ENCODE results near the gene MAP2K1. TPM values are rescaled to one million over a fixed set of nuclear protein-coding genes. Genes with fewer than 3 reads are reported as not detected.

Gene MAP2K1
- polyA plus RNA-seq, 4 donors, result 18.6 to 29.8 (median 21.2) TPM

DNA sequence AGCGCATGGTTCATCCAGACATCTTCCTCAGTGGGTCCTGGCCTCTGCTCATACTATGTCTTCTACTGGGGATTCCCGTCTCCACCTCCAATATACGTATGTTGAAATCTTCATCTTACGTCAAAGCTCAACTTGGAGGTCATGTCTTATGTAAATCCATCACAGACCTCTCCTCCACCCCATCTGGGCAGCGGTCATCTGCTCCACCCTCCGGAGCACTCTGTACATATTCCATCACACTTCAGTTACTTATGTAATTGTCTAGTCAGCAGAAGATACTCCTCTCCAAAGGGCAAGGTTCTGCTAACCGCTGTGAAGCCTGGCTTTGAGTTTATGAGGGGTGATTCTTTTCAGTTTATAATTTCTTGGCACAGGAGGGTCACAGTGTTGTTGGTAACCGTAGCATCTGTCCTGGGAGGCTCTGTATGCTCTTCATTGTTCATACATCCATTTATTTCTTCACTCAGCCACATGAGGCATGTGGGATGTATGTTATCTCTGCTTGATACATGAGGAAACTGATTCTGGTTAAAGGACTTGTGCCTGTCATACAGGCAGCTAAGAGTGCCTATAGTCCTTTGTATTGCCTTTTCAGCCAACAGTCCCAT is 22.1 kb downstream of the MAP2K1 start:
- no peak overlapping the region for H3K27ac ChIP-seq (ENCODE audit: low read depth in 1 of 3, low read length in 2 of 3)
- no peaks in the 10 kb centered on the region for H3K36me3 ChIP-seq (ENCODE audit: control insufficient read depth in 3 of 3, insufficient read depth in 2 of 3, low read depth in 1 of 3, low read length in 3 of 3)
- H3K4me3 ChIP-seq (ENCODE audit: low read depth in 1 of 3, low read length in 3 of 3), result no peak overlapping the region
- peaks cover 0 to under 1% of the 10 kb centered on the region in 2 donors for H3K9me3 ChIP-seq (ENCODE audit: control insufficient read depth in 2 of 2, insufficient read depth in 1 of 2, low read depth in 1 of 2, low read length in 1 of 2)
- FAIRE-seq, result no peak
- no peak for DNase-seq
- H3K27me3 ChIP-seq (ENCODE audit: control insufficient read depth in 3 of 3, insufficient read depth in 3 of 3, low read length in 3 of 3), result no peaks in the 10 kb centered on the region
- WGBS, 3 donors, result 86 to 96% (median 94%) methylated on average over 8 of the region's 8 CpGs
- peaks cover 0 to 9% (median 0%) of the 10 kb centered on the region in 3 donors for H3K4me1 ChIP-seq (ENCODE audit: control insufficient read depth in 3 of 3, insufficient read depth in 2 of 3, low read depth in 1 of 3, low read length in 2 of 3)

DNA sequence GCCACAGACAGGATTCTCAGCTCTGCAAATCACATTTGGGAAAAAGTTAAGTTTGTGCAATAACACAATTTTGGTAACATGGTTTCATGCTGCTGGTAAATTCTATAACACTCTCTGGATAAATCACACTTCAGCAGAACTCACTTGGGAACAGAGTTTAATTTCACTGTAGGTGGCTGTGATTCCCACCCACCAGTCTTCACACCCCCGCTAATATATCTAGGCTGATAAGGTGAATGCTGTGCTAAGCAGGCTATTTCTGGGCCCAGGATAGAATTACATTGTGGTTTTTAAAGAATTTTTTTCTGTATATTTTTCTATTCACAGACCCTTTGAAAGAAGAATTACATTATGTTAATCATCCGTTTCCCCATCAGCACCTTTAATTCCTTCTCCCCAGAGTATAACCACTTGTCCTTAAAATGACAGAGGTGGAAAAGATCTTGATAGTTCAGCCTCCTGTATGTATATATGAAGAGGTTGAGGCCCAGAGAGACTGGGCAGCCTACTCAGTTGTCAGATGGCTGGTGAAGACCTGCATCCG is 22.9 kb downstream of the MAP2K1 start:
- Histone ChIP-seq H3K4me3 (ENCODE audit: low read depth in 1 of 3, low read length in 3 of 3) (no peak overlapping the region), H3K36me3 (ENCODE audit: control insufficient read depth in 3 of 3, insufficient read depth in 2 of 3, low read depth in 1 of 3, low read length in 3 of 3) (no peaks in the 10 kb centered on the region), H3K4me1 (ENCODE audit: control insufficient read depth in 3 of 3, insufficient read depth in 2 of 3, low read depth in 1 of 3, low read length in 2 of 3) (peaks cover 0 to 9% (median 0%) of the 10 kb centered on the region in 3 donors), H3K27me3 (ENCODE audit: control insufficient read depth in 3 of 3, insufficient read depth in 3 of 3, low read length in 3 of 3) (no peaks in the 10 kb centered on the region), H3K27ac (ENCODE audit: low read depth in 1 of 3, low read length in 2 of 3) (no peak overlapping the region), H3K9me3 (ENCODE audit: control insufficient read depth in 2 of 2, insufficient read depth in 1 of 2, low read depth in 1 of 2, low read length in 1 of 2) (peaks cover 0 to 7% of the 10 kb centered on the region in 2 donors)
- no peak for FAIRE-seq
- no peak for DNase-seq
- WGBS, 3 donors, result 94 to 98% (median 94%) methylated on average over 3 of the region's 3 CpGs

DNA sequence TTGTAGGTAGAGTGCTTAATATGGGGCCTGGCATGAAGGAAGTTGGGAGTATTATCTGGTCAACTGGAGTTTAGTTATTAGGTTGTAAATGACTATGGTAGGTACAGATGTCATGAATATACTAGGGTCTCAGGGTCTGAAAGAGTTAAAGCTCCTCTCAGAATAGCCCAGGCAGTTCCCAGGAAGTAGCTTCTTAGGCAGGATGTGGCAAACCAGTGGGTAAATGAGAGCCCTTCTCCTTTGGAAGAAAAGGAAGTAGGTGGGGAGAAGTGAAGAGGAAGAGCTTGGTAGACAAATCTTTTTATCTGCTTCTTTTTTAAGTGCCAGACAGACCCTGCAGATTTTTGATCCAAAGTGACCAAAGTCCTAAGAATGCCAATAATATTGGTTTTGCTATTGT is 24.5 kb downstream of the MAP2K1 start:
- no peak for FAIRE-seq
- H3K4me1 ChIP-seq (ENCODE audit: control insufficient read depth in 3 of 3, insufficient read depth in 2 of 3, low read depth in 1 of 3, low read length in 2 of 3), result peaks cover 0 to 6% (median 0%) of the 10 kb centered on the region in 3 donors

DNA sequence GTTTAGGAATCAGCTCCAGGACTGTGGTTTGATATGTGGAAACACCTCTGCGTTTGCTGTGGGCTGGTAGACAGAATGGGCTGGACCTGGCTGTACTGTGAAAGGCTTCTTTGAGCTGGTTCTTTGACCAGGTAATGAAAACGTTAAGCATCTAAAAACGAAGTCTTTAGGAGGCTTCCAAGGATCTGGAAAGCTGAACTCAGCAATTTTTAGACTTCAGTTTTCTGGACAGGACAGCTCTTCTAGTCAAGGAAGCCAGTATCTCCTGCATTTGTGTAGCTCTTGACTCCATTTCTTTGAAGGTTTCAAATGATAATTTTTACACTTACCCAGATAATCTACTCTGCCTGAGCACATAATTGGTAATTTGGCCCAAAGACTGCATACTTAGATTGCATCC is 25.5 kb downstream of the MAP2K1 start:
- WGBS, 3 donors, result 77 to 88% (median 85%) methylated on average over 3 of the region's 3 CpGs
- no peak overlapping the region for H3K4me3 ChIP-seq (ENCODE audit: low read depth in 1 of 3, low read length in 3 of 3)
- H3K36me3 ChIP-seq (ENCODE audit: control insufficient read depth in 3 of 3, insufficient read depth in 2 of 3, low read depth in 1 of 3, low read length in 3 of 3), result peaks cover 0 to 2% (median 0%) of the 10 kb centered on the region in 3 donors
- H3K9me3 ChIP-seq (ENCODE audit: control insufficient read depth in 2 of 2, insufficient read depth in 1 of 2, low read depth in 1 of 2, low read length in 1 of 2), result peaks cover 0 to 12% of the 10 kb centered on the region in 2 donors
- no peak overlapping the region for H3K27ac ChIP-seq (ENCODE audit: low read depth in 1 of 3, low read length in 2 of 3)
- no peaks in the 10 kb centered on the region for H3K27me3 ChIP-seq (ENCODE audit: control insufficient read depth in 3 of 3, insufficient read depth in 3 of 3, low read length in 3 of 3)
- DNase-seq (no peak), FAIRE-seq (no peak)
- H3K4me1 ChIP-seq (ENCODE audit: control insufficient read depth in 3 of 3, insufficient read depth in 2 of 3, low read depth in 1 of 3, low read length in 2 of 3), result peaks cover 0 to 6% (median 0%) of the 10 kb centered on the region in 3 donors

More for the DNA sequence above, 24.5 kb downstream of the MAP2K1 start:
- peaks cover 0 to 12% of the 10 kb centered on the region in 2 donors for H3K9me3 ChIP-seq (ENCODE audit: control insufficient read depth in 2 of 2, insufficient read depth in 1 of 2, low read depth in 1 of 2, low read length in 1 of 2)
- no peak for DNase-seq
- H3K27ac ChIP-seq (ENCODE audit: low read depth in 1 of 3, low read length in 2 of 3), result peak overlapping the region in 1 of 3 donors; percentile 18
- no peaks in the 10 kb centered on the region for H3K27me3 ChIP-seq (ENCODE audit: control insufficient read depth in 3 of 3, insufficient read depth in 3 of 3, low read length in 3 of 3)
- peaks cover 0 to 2% (median 0%) of the 10 kb centered on the region in 3 donors for H3K36me3 ChIP-seq (ENCODE audit: control insufficient read depth in 3 of 3, insufficient read depth in 2 of 3, low read depth in 1 of 3, low read length in 3 of 3)
- no peak overlapping the region for H3K4me3 ChIP-seq (ENCODE audit: low read depth in 1 of 3, low read length in 3 of 3)

DNA sequence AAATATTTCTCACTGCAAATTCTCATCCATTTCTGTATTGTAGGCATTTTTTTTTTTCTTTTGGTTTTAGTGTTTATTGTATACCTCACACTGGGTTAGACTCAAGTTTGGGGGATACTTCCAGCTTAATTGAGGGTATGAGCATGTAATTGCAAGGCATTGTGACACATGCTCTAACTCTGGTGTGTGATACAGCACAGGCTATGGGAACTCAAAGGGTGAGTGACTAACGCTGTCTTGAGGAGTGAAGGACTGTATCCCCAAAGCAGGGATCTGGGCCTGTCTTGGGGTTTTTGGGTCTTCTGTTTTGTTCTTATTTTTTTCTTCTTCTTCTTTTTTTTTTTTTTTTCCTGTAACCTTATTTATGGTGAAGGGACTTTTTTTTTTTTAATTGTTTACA is 26.9 kb downstream of the MAP2K1 start:
- Histone ChIP-seq H3K4me1 (ENCODE audit: control insufficient read depth in 3 of 3, insufficient read depth in 2 of 3, low read depth in 1 of 3, low read length in 2 of 3) (peaks cover 0 to 6% (median 0%) of the 10 kb centered on the region in 3 donors), H3K4me3 (ENCODE audit: low read depth in 1 of 3, low read length in 3 of 3) (no peak overlapping the region), H3K36me3 (ENCODE audit: control insufficient read depth in 3 of 3, insufficient read depth in 2 of 3, low read depth in 1 of 3, low read length in 3 of 3) (peaks cover 0 to 2% (median 0%) of the 10 kb centered on the region in 3 donors), H3K27me3 (ENCODE audit: control insufficient read depth in 3 of 3, insufficient read depth in 3 of 3, low read length in 3 of 3) (no peaks in the 10 kb centered on the region), H3K9me3 (ENCODE audit: control insufficient read depth in 2 of 2, insufficient read depth in 1 of 2, low read depth in 1 of 2, low read length in 1 of 2) (peaks cover 0 to 12% of the 10 kb centered on the region in 2 donors), H3K27ac (ENCODE audit: low read depth in 1 of 3, low read length in 2 of 3) (no peak overlapping the region)
- FAIRE-seq (no peak), DNase-seq (no peak)
- 95 to 100% (median 96%) methylated on average over 1 of the region's 1 CpG for WGBS, 3 donors

DNA sequence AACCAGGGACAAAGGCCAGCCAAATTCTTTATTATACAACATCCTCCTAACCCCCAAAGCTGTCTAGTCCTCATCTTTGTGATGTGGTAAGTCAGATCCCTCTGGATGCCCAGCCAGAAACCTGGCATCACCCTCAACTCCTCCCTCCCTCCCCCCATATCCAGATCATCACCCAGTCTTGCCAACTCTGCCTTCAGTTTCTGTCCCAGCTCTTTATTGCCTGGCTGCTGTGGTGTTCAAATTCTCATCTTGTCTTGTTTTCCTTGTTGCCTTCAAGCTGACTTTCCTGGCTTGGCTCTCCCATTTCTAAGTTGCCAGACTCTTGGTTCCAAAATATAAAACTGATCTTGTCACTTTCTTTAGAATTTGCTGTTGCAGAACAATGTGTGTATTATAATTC is 28.6 kb downstream of the MAP2K1 start:
- Histone ChIP-seq H3K9me3 (ENCODE audit: control insufficient read depth in 2 of 2, insufficient read depth in 1 of 2, low read depth in 1 of 2, low read length in 1 of 2) (peaks cover 0 to 12% of the 10 kb centered on the region in 2 donors), H3K36me3 (ENCODE audit: control insufficient read depth in 3 of 3, insufficient read depth in 2 of 3, low read depth in 1 of 3, low read length in 3 of 3) (peaks cover 0 to 2% (median 0%) of the 10 kb centered on the region in 3 donors), H3K4me3 (ENCODE audit: low read depth in 1 of 3, low read length in 3 of 3) (no peak overlapping the region), H3K4me1 (ENCODE audit: control insufficient read depth in 3 of 3, insufficient read depth in 2 of 3, low read depth in 1 of 3, low read length in 2 of 3) (peaks cover 0 to 6% (median 0%) of the 10 kb centered on the region in 3 donors), H3K27ac (ENCODE audit: low read depth in 1 of 3, low read length in 2 of 3) (no peak overlapping the region), H3K27me3 (ENCODE audit: control insufficient read depth in 3 of 3, insufficient read depth in 3 of 3, low read length in 3 of 3) (no peaks in the 10 kb centered on the region)
- no peak for FAIRE-seq
- no peak for DNase-seq

DNA sequence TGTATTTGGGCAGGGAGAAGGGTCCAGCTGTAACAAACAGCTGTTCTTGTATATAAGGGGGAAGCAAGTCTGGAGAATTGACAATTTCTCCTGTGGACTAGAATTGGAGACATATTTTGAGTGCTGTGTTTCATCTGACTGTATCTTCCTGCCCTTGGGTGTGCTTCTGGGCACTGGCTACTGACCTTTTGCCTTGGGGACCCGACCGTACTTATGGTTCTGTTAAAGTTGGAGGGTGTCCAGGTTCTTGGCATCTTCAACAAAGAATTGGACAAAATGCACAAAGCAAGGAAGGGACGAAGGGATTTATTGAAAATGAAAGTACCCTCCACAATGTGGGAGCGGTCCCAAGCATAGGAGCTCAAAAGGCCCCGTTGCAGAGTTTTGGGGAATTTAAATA is 31.0 kb downstream of the MAP2K1 start:
- no peaks in the 10 kb centered on the region for H3K4me1 ChIP-seq (ENCODE audit: control insufficient read depth in 3 of 3, insufficient read depth in 2 of 3, low read depth in 1 of 3, low read length in 2 of 3)
- 45 to 65% (median 61%) methylated on average over 5 of the region's 5 CpGs for WGBS, 3 donors
- peak overlapping the region in 1 of 3 donors; percentile 14 for H3K27ac ChIP-seq (ENCODE audit: low read depth in 1 of 3, low read length in 2 of 3)
- FAIRE-seq (no peak), DNase-seq (no peak)
- H3K36me3 ChIP-seq (ENCODE audit: control insufficient read depth in 3 of 3, insufficient read depth in 2 of 3, low read depth in 1 of 3, low read length in 3 of 3), result peaks cover 0 to 3% (median 2%) of the 10 kb centered on the region in 3 donors
- no peaks in the 10 kb centered on the region for H3K27me3 ChIP-seq (ENCODE audit: control insufficient read depth in 3 of 3, insufficient read depth in 3 of 3, low read length in 3 of 3)
- H3K9me3 ChIP-seq (ENCODE audit: control insufficient read depth in 2 of 2, insufficient read depth in 1 of 2, low read depth in 1 of 2, low read length in 1 of 2), result peaks cover 0 to 12% of the 10 kb centered on the region in 2 donors
- H3K4me3 ChIP-seq (ENCODE audit: low read depth in 1 of 3, low read length in 3 of 3), result no peak overlapping the region

DNA sequence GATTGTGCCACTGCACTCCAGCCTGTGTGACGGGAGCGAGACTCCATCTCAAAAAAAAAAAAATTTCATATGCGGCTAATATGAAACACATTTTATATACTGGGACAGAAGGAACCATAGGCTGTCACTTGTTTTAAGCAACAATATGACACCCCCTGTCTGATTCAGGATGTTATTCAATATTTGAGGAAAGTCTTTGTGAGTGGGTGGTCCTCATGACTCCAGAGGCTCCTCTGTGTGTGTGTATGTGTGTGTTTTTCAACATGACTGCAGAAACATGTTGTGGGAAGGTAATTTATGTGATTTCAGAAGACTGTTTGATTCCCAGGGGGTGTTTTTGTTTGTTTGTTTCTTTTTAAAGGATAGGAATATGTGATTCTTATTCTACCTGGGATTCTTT is 32.8 kb downstream of the MAP2K1 start:
- peaks cover 0 to 3% (median 2%) of the 10 kb centered on the region in 3 donors for H3K36me3 ChIP-seq (ENCODE audit: control insufficient read depth in 3 of 3, insufficient read depth in 2 of 3, low read depth in 1 of 3, low read length in 3 of 3)
- H3K9me3 ChIP-seq (ENCODE audit: control insufficient read depth in 2 of 2, insufficient read depth in 1 of 2, low read depth in 1 of 2, low read length in 1 of 2), result peaks cover 0 to 9% of the 10 kb centered on the region in 2 donors
- DNase-seq (no peak), FAIRE-seq (no peak)
- no peak overlapping the region for H3K27ac ChIP-seq (ENCODE audit: low read depth in 1 of 3, low read length in 2 of 3)
- no peaks in the 10 kb centered on the region for H3K27me3 ChIP-seq (ENCODE audit: control insufficient read depth in 3 of 3, insufficient read depth in 3 of 3, low read length in 3 of 3)
- WGBS, 3 donors, result 98 to 100% (median 99%) methylated on average over 3 of the region's 3 CpGs
- H3K4me3 ChIP-seq (ENCODE audit: low read depth in 1 of 3, low read length in 3 of 3), result no peak overlapping the region
- H3K4me1 ChIP-seq (ENCODE audit: control insufficient read depth in 3 of 3, insufficient read depth in 2 of 3, low read depth in 1 of 3, low read length in 2 of 3), result no peaks in the 10 kb centered on the region

Data from small intestine (tissue), 7 donors.